ENCODE data around the gene WASL. TPM values are rescaled to one million over a fixed set of nuclear protein-coding genes. Genes with fewer than 3 reads are reported as not detected.

WASL gene
- total RNA-seq, 2 donors from 2014 or later = 35.1 to 36.7 TPM

DNA sequence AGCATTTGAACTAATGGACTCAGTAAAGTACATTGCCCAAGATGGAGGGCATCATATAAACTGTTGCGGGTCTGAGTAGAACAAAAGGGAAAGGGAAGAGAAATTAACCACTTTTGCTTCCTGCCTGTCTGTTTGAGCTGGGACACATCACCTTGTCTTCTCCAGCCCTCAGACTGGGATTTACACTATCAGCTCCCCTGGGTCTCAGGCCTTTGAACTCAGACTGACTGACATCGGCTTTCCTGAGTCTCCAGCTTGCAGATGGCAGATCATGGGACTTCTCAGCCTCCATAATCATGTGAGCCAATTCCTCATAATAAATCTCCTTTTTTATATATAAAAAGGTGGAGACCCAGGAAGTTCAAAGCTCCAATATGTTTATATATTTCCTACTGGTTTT, 23.0 kb upstream of the WASL start:
- no peak overlapping the region for H3K9ac ChIP-seq (ENCODE audit: extremely low read depth, low read length, poor library complexity, severe bottlenecking)
- TF ChIP-seq, protein P1, sequence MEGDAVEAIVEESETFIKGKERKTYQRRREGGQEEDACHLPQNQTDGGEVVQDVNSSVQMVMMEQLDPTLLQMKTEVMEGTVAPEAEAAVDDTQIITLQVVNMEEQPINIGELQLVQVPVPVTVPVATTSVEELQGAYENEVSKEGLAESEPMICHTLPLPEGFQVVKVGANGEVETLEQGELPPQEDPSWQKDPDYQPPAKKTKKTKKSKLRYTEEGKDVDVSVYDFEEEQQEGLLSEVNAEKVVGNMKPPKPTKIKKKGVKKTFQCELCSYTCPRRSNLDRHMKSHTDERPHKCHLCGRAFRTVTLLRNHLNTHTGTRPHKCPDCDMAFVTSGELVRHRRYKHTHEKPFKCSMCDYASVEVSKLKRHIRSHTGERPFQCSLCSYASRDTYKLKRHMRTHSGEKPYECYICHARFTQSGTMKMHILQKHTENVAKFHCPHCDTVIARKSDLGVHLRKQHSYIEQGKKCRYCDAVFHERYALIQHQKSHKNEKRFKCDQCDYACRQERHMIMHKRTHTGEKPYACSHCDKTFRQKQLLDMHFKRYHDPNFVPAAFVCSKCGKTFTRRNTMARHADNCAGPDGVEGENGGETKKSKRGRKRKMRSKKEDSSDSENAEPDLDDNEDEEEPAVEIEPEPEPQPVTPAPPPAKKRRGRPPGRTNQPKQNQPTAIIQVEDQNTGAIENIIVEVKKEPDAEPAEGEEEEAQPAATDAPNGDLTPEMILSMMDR (conservative IDR thresholded peaks at IDR 0.05) = no peak
- 63 to 86% methylated on average over 1 to 2 of the region's 2 CpGs for WGBS, 2 experiments (ENCODE audit: insufficient coverage in 1 of 2, insufficient read length in 1 of 2)
- H3K36me3 ChIP-seq (ENCODE audit: control insufficient read depth, insufficient read depth, low read length) = no peaks in the 10 kb centered on the region
- no peaks in the 10 kb centered on the region for H3K9me3 ChIP-seq (ENCODE audit: control insufficient read depth, low read length)
- H3K27ac Mint-ChIP-seq = peak overlapping the region; percentile 87
- H3K4me1 Mint-ChIP-seq = peaks cover 25% of the 10 kb centered on the region
- peak; percentile 69 for DNase-seq
- no peaks in the 10 kb centered on the region for H3K36me3 Mint-ChIP-seq (ENCODE audit: low read depth)
- no peaks in the 10 kb centered on the region for H3K9me3 Mint-ChIP-seq
- H3K4me3 ChIP-seq (ENCODE audit: low read length) = peak overlapping the region; percentile 39
- H3K27me3 ChIP-seq (ENCODE audit: control insufficient read depth, insufficient read depth, low read length, poor library complexity, severe bottlenecking) = no peaks in the 10 kb centered on the region
- H3K4me3 Mint-ChIP-seq = peak overlapping the region; percentile 28
- peaks cover 3% of the 10 kb centered on the region for H3K4me1 ChIP-seq (ENCODE audit: control insufficient read depth, insufficient read depth, low read length)
- H3K27me3 Mint-ChIP-seq (ENCODE audit: insufficient read depth) = no peaks in the 10 kb centered on the region
- H3K27ac ChIP-seq (ENCODE audit: low read depth, low read length) = no peak overlapping the region

DNA sequence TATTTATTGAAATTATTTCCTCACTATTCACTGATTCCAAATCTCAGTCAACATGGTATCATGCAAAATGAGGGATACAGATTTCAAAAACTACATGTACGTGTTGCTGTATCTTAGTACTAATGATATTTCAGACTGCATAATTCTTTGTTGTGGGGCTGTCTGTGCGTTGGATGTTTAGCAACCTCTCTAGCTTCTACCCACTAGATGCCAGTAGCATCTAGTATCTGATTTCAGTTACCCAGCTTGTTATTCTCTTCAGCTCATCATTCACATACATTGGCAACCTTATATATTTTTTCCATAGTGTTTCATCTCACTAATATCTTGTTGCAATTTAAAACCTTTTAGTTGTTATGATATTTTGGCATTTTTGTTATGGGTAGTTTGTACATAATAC, 22.5 kb upstream of the WASL start:
- no peak for DNase-seq
- Histone ChIP-seq H3K27ac (ENCODE audit: low read depth, low read length) (no peak overlapping the region), H3K27me3 (ENCODE audit: control insufficient read depth, insufficient read depth, low read length, poor library complexity, severe bottlenecking) (no peaks in the 10 kb centered on the region), H3K9me3 (ENCODE audit: control insufficient read depth, low read length) (no peaks in the 10 kb centered on the region), H3K4me3 (ENCODE audit: low read length) (peak overlapping the region; percentile 39), H3K4me1 (ENCODE audit: control insufficient read depth, insufficient read depth, low read length) (peaks cover 3% of the 10 kb centered on the region), H3K36me3 (ENCODE audit: control insufficient read depth, insufficient read depth, low read length) (no peaks in the 10 kb centered on the region), H3K9ac (ENCODE audit: extremely low read depth, low read length, poor library complexity, severe bottlenecking) (no peak overlapping the region)
- TF ChIP-seq, protein P1 (conservative IDR thresholded peaks at IDR 0.05) = no peak
- no peaks in the 10 kb centered on the region for H3K36me3 Mint-ChIP-seq (ENCODE audit: low read depth)
- H3K9me3 Mint-ChIP-seq = no peaks in the 10 kb centered on the region
- peak overlapping the region; percentile 87 for H3K27ac Mint-ChIP-seq
- WGBS, 2 experiments (ENCODE audit: insufficient coverage in 1 of 2, insufficient read length in 1 of 2) = 64 to 87% methylated on average over 2 of the region's 2 CpGs
- peaks cover 25% of the 10 kb centered on the region for H3K4me1 Mint-ChIP-seq
- no peaks in the 10 kb centered on the region for H3K27me3 Mint-ChIP-seq (ENCODE audit: insufficient read depth)
- peak overlapping the region; percentile 28 for H3K4me3 Mint-ChIP-seq

DNA sequence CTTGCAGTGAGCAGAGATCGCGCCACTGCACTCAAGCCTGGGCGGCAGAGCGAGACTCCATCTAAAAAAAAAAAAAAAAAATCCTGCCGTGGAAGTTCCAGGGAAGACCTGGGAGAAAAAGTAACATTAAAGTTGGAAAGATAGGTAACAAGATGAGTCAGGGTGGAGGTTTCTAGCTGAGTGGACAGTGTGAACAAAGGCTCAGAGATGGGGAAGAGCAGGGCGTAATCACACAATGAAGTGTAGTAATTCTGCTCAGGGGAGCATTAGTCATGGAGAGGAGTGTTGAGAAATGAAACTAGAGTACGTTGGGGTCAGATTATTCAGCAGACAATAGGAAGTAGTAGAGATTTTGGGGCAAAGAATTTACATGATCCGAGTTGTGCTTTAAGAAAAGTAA, 21.6 kb upstream of the WASL start:
- H3K27me3 ChIP-seq (ENCODE audit: control insufficient read depth, insufficient read depth, low read length, poor library complexity, severe bottlenecking) = no peaks in the 10 kb centered on the region
- Mint-ChIP-seq H3K9me3 (no peaks in the 10 kb centered on the region), H3K27me3 (ENCODE audit: insufficient read depth) (no peaks in the 10 kb centered on the region), H3K4me3 (no peak overlapping the region), H3K36me3 (ENCODE audit: low read depth) (no peaks in the 10 kb centered on the region), H3K27ac (no peak overlapping the region), H3K4me1 (peaks cover 23% of the 10 kb centered on the region)
- H3K9ac ChIP-seq (ENCODE audit: extremely low read depth, low read length, poor library complexity, severe bottlenecking) = no peak overlapping the region
- WGBS, 2 experiments (ENCODE audit: insufficient coverage in 1 of 2, insufficient read length in 1 of 2) = 86 to 95% methylated on average over 4 to 8 of the region's 8 CpGs
- H3K9me3 ChIP-seq (ENCODE audit: control insufficient read depth, low read length) = no peaks in the 10 kb centered on the region
- TF ChIP-seq, protein P1 (conservative IDR thresholded peaks at IDR 0.05) = no peak
- no peak overlapping the region for H3K27ac ChIP-seq (ENCODE audit: low read depth, low read length)
- H3K36me3 ChIP-seq (ENCODE audit: control insufficient read depth, insufficient read depth, low read length) = no peaks in the 10 kb centered on the region
- peaks cover 3% of the 10 kb centered on the region for H3K4me1 ChIP-seq (ENCODE audit: control insufficient read depth, insufficient read depth, low read length)
- no peak overlapping the region for H3K4me3 ChIP-seq (ENCODE audit: low read length)
- DNase-seq = no peak
